GM19372 (cell line): ENCODE results near the gene SARDH.

Experiments used
- ATAC-seq: cut with Tn5 transposase; IDR thresholded peaks from one replicate; pipeline ENCODE4 v1.9.1; 2021; ENCODE audit warnings: mild to moderate bottlenecking, low read depth, moderate library complexity; ENCODE audit not compliant: unreplicated experiment

The SARDH gene

GRCh38 chr9:133717113-133718031 lies 20.8 kb downstream of the SARDH start:
- no peak for ATAC-seq

DNA sequence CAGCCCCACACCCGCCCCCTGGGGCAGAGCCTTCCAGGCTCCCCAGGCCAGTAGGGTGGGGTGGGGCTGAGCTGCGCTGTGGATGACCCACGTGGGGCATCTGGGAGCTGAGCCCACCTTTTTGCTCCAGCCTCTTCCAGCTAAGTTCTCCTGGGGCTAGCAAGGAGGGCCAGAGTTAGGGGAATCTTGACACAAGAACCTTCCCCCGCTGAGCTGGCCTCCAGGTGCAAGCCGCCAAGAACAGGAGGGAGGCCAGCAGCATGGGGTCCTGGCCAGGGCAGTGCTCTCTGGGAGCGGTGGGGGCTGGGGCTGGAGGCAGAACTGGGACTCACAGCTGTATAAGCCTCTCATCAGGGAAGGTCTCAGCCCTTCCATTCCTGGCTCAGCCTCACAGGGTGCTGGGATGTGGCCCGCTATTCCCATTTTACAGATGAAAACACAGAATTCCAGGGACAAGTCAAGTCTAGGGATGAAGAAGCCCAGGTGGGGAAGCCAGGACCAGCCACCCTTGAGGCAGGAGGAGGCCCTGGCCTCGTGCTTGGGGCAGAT lies 21.5 kb downstream of the SARDH start:
- no peak for ATAC-seq

DNA sequence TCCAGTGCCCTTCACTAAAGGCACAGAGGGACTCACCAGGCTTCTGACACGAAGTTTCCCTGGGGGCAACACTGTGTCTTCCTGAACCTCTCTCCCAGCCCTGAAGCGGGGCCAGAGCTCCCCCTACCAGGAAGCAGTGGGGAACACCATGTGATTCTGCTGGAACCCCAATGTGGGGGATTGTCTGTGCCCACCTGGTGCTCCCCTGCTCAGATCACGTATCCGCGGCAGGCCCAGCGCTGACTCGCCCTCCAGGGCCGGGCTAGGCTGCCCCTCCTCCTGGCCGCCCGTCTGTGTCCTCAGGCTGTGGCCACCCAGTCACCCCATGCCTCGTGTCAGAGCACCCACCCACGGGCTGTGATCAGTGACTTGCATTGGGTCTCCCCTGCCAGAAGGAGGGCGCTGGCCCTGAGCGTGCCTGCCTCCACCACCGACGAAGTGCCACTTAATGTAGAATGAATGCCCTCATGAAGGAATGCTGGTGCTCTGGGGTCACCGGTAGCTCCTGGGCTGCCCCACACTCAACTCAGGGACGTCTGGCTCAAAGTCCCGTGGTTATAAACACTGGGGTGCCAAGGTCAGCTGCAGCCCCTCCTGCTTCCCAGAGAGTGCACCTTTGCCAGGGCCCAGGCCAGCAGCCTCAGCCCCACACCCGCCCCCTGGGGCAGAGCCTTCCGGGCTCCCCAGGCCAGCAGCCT lies 22.1 kb downstream of the SARDH start:
- ATAC-seq: no peak

DNA sequence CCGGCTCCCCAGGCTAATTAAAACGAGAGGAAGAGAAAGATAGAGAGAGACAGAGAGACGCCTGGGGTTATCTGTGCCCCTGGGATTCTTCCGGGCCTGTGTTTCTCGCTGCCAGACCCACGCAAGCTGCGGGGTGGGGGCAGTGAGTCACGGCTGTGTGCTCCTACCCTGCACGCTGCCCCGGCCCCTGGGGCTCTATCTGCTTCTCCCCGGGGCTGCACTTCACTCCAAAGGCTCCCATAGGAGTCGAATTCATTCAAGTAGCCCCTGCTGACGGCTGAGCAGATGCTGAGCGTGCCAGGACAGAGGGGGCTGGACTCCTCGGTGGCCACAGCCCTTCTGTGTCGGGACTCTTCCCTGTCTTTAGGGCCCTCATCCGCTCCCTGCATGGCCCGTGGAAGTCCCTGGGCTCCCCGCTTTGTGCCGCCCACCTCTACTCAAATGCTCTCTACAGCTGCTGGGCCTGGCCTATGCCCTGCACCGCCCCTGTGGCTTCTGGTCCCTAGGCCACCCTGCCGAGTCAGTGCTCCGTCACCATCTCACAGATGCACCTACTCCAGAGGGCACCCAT lies 22.8 kb downstream of the SARDH start:
- no peak for ATAC-seq

GRCh38 chr9:133714606-133715294 lies 23.4 kb downstream of the SARDH start:
- ATAC-seq: no peak

- no peak for ATAC-seq
Observed at GRCh38 chr9:133713960-133714495, 24.1 kb downstream of the SARDH start.

DNA sequence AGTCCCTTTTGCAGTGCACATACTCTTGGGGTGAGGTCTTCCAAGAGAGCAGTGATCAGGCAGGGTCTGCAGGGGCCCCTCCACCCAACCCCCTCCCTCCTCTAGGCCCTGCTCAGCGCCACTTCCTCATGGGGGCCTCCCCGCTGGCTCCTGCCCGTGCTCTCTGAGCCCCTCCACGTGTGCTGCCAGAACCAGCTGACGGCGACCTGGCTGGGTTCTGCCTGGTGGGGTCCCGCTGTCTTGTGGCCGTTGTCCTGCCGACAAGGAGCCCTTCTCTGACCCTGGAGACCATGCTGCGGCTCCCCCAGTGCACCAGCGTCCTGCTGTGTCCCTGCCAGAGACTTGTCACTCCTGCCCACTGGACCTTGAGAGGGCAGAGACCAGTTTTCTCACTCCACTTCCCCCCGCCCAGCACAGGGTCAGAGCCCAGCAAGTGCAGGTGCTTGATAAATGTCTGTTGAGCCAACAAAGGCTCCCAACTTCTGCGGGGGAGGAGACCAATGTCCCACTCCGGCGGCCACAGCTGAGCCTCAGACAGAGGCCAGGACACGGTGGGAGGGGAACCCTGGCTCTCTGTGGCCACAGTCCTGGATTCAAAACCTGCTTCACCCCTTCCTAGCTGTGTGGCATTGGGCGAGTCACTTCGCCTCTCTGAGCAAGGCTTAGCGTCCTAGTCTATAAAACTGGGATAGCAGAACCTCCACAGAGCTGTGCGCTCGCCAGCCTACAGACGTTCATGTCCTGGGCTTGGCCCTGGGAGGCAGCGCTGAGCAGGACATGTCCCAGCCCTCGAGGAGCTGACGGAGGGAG lies 24.8 kb downstream of the SARDH start:
- no peak for ATAC-seq

- no peak for ATAC-seq
Observed at GRCh38 chr9:133712221-133713100, 25.7 kb downstream of the SARDH start.

DNA sequence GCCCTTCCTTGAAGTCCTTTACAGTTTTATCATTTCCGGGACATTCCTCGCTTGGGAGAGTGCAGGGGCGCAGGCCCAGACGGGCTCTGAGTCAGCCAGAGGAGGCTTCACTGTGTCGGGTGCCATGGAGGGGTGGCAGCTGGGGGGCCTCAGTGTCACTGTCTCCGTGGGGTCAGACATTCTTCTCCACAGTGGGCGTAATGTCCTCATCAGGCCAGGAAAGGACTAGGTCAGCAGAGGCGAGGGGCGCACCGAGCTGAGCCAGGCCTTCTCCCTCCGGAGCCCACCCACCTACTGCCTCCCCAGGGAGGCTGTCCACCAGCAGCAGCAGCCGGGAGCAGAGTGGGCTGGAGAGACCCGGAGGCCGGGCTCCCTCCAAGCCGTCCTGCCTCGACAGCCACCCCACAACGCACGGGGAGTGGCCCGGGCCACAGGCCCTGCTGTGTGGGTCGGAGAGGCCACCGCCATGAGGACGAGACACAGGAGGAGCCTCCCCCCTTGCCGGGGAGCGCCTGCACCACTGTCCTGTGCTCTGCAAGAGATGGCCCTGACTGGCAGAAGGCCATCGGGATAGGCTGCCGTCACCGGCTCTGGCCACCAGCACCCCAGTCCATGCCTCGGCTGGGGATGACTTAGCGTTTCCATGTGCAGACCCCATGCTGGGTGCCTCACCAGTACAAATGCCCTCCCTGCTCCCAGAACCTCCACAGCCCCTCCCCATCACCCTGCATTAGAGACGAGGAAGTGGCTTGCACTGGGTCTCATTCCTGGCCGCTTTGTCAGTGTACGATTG lies 26.5 kb downstream of the SARDH start:
- no peak for ATAC-seq

GRCh38 chr9:133710661-133711427 lies 27.3 kb downstream of the SARDH start:
- no peak for ATAC-seq

GRCh38 chr9:133709691-133710571 lies 28.2 kb downstream of the SARDH start:
- no peak for ATAC-seq

GRCh38 chr9:133709015-133709611 lies 29.0 kb downstream of the SARDH start:
- ATAC-seq: no peak

GRCh38 chr9:133708246-133709014 lies 29.7 kb downstream of the SARDH start:
- no peak for ATAC-seq

DNA sequence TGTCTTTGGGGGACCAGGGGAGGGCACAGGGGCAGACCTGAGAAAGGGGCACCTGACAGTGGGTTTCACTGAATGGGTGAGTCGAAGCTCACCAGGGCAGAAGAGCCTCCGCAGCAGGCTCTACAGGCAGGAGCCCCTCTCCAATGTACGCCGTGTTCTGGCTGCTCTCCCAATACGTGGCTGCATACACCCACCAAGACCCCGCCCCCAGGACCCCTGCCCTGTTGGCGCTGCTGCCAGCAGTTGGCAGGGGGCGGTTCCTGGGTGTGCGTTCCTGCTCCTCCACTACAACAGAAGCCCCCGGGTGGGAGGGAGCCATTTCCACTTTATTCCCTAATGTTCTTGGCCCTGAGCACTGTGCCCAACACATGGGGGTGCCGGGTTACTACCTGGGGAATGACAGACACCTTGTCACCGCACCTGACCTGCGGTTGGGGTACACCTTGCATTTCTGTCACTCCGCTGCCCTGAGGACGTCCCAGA lies 30.3 kb downstream of the SARDH start:
- no peak for ATAC-seq
